RWPE2 (cell line): Measurements from ENCODE around the gene ATP2A3.

Experiments used
- ATAC-seq: fragments of 200-7000 bp; cut with Tn5 transposase; 3 replicates; pipeline ENCODE4 v1.9.1; 2021; ENCODE audit warnings: low read depth
- DNase-seq: peaks from one replicate; pipeline ENCODE4 v3.0.0-alpha.2; 2020; ENCODE audit warnings: low spot score
- H3K27ac ChIP-seq: fragments of 450-650 bp; 2 replicates; pipeline ENCODE4 v1.5.1; 2017; ENCODE audit warnings: mild to moderate bottlenecking; ENCODE audit not compliant: poor library complexity, severe bottlenecking
- H3K27me3 ChIP-seq: fragments of 250-450 bp; sonication (Bioruptor Pico); 2 replicates; pipeline ENCODE4 v1.5.1; 2021; ENCODE audit warnings: mild to moderate bottlenecking, moderate library complexity; ENCODE audit not compliant: insufficient read depth, poor library complexity, severe bottlenecking
- H3K36me3 ChIP-seq: fragments of 250-450 bp; sonication (Bioruptor Pico); 2 replicates; pipeline ENCODE4 v1.5.1; 2020; ENCODE audit warnings: low read depth, mild to moderate bottlenecking, moderate library complexity
- H3K4me1 ChIP-seq: fragments of 250-450 bp; sonication (Bioruptor Pico); 2 replicates; pipeline ENCODE4 v1.5.1; 2021; ENCODE audit warnings: mild to moderate bottlenecking, moderate library complexity; ENCODE audit not compliant: insufficient read depth, poor library complexity, severe bottlenecking
- H3K4me3 ChIP-seq: fragments of 250-450 bp; sonication (Bioruptor Pico); 2 replicates; pipeline ENCODE4 v1.5.1; 2021; ENCODE audit warnings: mild to moderate bottlenecking, moderate library complexity; ENCODE audit not compliant: severe bottlenecking
- H3K9me3 ChIP-seq: fragments of 250-450 bp; sonication (Bioruptor Pico); 2 replicates; pipeline ENCODE4 v1.5.1; 2021; ENCODE audit warnings: mild to moderate bottlenecking, moderate library complexity; ENCODE audit not compliant: severe bottlenecking
- TF ChIP-seq, protein P1 (sequence below): fragments of 450-650 bp; IDR thresholded peaks from one replicate; pipeline ENCODE4 v1.5.1; 2017; ENCODE audit warnings: mild to moderate bottlenecking, moderate library complexity; ENCODE audit not compliant: poor library complexity, severe bottlenecking

ATP2A3 gene

DNA sequence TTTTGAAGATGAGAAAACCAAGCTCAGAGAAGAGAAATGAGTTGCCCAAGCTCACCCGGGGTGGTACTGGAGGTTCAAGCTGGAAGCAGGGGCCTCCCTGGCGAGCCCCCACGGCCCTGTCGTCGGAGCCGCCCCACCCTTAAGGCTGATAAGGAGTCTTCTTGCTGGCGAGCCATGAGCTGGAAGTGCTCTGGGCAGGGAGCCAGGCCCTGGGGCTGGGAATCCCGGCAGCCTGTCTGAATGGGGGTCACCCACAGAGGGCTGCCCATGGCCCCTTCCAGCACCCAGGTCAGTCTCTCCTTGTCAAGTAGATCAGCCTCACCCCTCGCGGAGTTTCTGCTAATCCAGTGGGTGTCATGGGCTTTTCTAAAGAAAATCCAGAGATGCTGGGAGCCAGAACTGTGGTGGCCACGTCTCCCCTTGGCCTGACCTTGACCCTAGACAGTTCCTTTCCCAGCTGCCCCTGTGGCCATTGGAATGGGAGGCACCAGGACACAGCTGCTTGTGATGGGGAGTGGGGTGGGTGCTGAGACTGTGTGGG, 46.8 kb downstream of the ATP2A3 start:
- no peaks in the 10 kb centered on the region for H3K4me1 ChIP-seq
- ATAC-seq = no peak

DNA sequence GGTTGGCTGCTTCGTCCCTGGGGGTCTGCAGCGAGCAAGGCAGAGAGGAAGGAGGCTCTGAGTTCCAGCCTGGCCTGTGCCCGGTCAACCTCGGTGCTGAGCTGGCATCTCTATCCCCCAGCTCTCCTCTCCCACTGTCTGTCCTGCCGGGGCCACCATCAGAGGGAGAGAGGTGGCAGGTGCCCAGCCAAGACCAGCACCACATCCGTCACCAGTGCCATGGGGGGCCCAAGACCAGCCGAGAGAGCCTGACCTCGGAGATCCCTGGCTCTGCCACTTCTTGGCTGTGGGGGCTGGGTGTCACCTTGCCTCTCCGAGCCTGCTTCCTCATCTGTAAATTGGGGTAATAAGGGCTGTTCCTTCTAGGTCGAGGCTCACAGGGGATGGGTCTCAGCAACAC, 47.4 kb downstream of the ATP2A3 start:
- TF ChIP-seq, protein P1, sequence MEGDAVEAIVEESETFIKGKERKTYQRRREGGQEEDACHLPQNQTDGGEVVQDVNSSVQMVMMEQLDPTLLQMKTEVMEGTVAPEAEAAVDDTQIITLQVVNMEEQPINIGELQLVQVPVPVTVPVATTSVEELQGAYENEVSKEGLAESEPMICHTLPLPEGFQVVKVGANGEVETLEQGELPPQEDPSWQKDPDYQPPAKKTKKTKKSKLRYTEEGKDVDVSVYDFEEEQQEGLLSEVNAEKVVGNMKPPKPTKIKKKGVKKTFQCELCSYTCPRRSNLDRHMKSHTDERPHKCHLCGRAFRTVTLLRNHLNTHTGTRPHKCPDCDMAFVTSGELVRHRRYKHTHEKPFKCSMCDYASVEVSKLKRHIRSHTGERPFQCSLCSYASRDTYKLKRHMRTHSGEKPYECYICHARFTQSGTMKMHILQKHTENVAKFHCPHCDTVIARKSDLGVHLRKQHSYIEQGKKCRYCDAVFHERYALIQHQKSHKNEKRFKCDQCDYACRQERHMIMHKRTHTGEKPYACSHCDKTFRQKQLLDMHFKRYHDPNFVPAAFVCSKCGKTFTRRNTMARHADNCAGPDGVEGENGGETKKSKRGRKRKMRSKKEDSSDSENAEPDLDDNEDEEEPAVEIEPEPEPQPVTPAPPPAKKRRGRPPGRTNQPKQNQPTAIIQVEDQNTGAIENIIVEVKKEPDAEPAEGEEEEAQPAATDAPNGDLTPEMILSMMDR = no peak
- H3K36me3 ChIP-seq = no peaks in the 10 kb centered on the region
- no peaks in the 10 kb centered on the region for H3K4me1 ChIP-seq
- no peak overlapping the region for H3K27ac ChIP-seq
- ATAC-seq (no peak), DNase-seq (no peak)
- no peaks in the 10 kb centered on the region for H3K9me3 ChIP-seq
- H3K4me3 ChIP-seq = no peak overlapping the region
- no peaks in the 10 kb centered on the region for H3K27me3 ChIP-seq

More for the DNA sequence above, 46.8 kb downstream of the ATP2A3 start:
- Histone ChIP-seq H3K27ac (no peak overlapping the region), H3K27me3 (no peaks in the 10 kb centered on the region), H3K36me3 (no peaks in the 10 kb centered on the region), H3K9me3 (no peaks in the 10 kb centered on the region), H3K4me3 (no peak overlapping the region)
- no peak for DNase-seq
- TF ChIP-seq, protein P1 = no peak

DNA sequence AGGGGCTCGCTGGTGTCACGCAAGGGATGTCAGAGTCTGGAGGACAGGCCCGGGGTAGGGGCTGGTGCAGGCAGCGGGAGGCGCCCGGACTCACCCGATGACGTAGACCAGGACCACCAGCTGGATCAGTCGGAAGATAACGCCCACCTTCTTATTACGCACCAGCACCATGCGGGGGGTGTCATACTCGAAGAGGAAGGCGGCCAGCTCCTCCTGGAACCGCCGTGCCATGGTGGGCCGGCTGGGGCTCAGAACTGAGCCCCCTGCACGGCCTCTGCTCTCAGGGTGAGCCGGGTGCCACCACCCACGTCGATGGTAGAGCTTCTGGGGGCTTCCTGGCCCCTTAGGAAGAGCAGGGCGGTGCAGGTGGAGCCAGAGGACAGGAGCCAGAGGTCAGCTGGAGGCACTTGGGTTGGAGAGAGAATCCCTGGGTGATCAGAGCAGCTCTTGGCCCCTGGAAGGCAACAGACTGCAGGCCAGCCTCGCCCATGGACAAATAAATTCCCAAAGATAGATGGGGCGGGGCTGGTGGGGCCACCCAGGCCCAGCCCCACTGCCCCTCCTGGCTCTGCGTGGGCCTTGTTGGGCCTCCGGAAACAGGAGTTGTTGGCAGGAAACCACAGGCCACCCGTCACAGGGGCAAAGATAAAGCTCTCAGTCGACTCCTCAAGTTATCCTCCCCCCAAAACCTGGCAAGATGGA, 48.1 kb downstream of the ATP2A3 start, which contains the start of gene P2RX1:
Gene P2RX1, minus strand, starts transcription at position 471 of the 702 bp plus-strand sequence. Its CDS starts 240 bp downstream, at position 231.
- Histone ChIP-seq H3K9me3 (no peaks in the 10 kb centered on the region), H3K27ac (no peak within 1 kb of the TSS), H3K4me1 (no peaks in the 10 kb centered on the region), H3K4me3 (no peak within 1 kb of the TSS), H3K27me3 (no peaks in the 10 kb centered on the region), H3K36me3 (no peaks in the 10 kb centered on the region)
- TF ChIP-seq, protein P1 = no peak
- DNase-seq (no peak), ATAC-seq (no peak)

DNA sequence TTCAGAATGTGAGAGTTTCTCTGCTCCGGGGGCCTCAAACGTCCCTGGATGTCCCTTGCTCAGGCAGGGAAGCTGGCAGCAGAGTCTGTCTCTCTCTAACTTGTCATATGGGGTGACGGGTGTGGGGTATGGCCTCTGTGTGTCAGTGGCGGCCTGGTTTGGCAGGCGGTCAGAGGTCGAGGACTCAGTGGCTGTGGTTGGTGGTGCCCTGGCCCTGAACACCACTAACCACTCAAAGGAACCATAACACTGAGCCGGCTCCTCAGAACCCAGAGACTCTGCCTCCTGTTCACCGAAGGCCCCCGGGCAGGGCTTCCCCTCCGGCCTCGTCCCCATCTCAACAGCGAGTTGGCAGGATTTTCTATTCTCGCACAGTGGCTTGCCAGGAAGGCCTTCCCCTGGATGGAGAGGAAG, 48.6 kb downstream of the ATP2A3 start:
- no peaks in the 10 kb centered on the region for H3K9me3 ChIP-seq
- TF ChIP-seq, protein P1 = no peak
- H3K4me1 ChIP-seq = no peaks in the 10 kb centered on the region
- no peak overlapping the region for H3K27ac ChIP-seq
- DNase-seq (no peak), ATAC-seq (no peak)
- H3K36me3 ChIP-seq = no peaks in the 10 kb centered on the region
- H3K27me3 ChIP-seq = no peaks in the 10 kb centered on the region
- no peak overlapping the region for H3K4me3 ChIP-seq

DNA sequence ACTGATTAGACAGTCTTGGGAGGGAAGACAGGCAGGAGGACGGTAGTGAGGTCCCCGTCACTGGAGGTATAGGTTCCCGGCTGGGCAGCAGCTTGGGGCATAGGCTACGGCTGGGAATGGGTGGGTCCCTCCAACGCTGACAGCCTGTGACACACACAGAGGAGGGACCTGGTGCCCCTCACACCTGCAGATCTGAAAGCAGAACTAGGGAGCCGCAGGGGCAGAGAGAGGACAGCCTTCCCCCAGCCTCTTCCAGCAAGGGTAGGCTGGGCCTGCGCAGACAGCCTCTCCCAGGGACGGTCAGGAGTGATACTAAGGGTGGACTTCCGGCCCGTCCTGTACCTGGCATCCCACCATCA, 49.9 kb downstream of the ATP2A3 start:
- no peaks in the 10 kb centered on the region for H3K27me3 ChIP-seq

More for the DNA sequence above, 49.9 kb downstream of the ATP2A3 start:
- no peaks in the 10 kb centered on the region for H3K9me3 ChIP-seq
- no peak for DNase-seq
- TF ChIP-seq, protein P1 = no peak
- no peak for ATAC-seq
- H3K4me1 ChIP-seq = no peaks in the 10 kb centered on the region
- no peak overlapping the region for H3K4me3 ChIP-seq
- no peak overlapping the region for H3K27ac ChIP-seq
- no peaks in the 10 kb centered on the region for H3K36me3 ChIP-seq
